Measurements from ENCODE around the gene PMEPA1.

Gene PMEPA1

GRCh38 chr20:57628047-57628961 is 81.5 kb downstream of the PMEPA1 start:
- TF ChIP-seq SIN3A (IDR thresholded peaks at IDR 0.05; ENCODE audit: borderline replicate concordance, insufficient read depth, low read length) (no peak), TAF1 (IDR thresholded peaks at IDR 0.05; ENCODE audit: borderline replicate concordance, insufficient read depth, low read length) (no peak), POLR2AphosphoS5 (IDR thresholded peaks at IDR 0.05; ENCODE audit: low read depth, low read length) (no peak), REST (IDR thresholded peaks at IDR 0.05; ENCODE audit: insufficient read depth in 1 of 2, low read depth in 2 of 2, low read length in 2 of 2) (no peak), FOXP2 (optimal IDR thresholded peaks at IDR 0.05; ENCODE audit: borderline replicate concordance, extremely low read depth, extremely low read length, insufficient read depth) (no peak)

GRCh38 chr20:57627339-57627738 is 82.5 kb downstream of the PMEPA1 start:
- no peak for TF ChIP-seq SIN3A (IDR thresholded peaks at IDR 0.05; ENCODE audit: borderline replicate concordance, insufficient read depth, low read length)
- no peak for TF ChIP-seq TAF1 (IDR thresholded peaks at IDR 0.05; ENCODE audit: borderline replicate concordance, insufficient read depth, low read length)
- no peak for TF ChIP-seq REST (IDR thresholded peaks at IDR 0.05; ENCODE audit: insufficient read depth in 1 of 2, low read depth in 2 of 2, low read length in 2 of 2)
- TF ChIP-seq FOXP2 (optimal IDR thresholded peaks at IDR 0.05; ENCODE audit: borderline replicate concordance, extremely low read depth, extremely low read length, insufficient read depth) = no peak
- no peak for TF ChIP-seq POLR2AphosphoS5 (IDR thresholded peaks at IDR 0.05; ENCODE audit: low read depth, low read length)

GRCh38 chr20:57625978-57626377 is 83.8 kb downstream of the PMEPA1 start:
- TF ChIP-seq FOXP2 (optimal IDR thresholded peaks at IDR 0.05; ENCODE audit: borderline replicate concordance, extremely low read depth, extremely low read length, insufficient read depth) = no peak
- TF ChIP-seq REST (IDR thresholded peaks at IDR 0.05; ENCODE audit: insufficient read depth in 1 of 2, low read depth in 2 of 2, low read length in 2 of 2) = no peak
- TF ChIP-seq SIN3A (IDR thresholded peaks at IDR 0.05; ENCODE audit: borderline replicate concordance, insufficient read depth, low read length) = no peak
- TF ChIP-seq POLR2AphosphoS5 (IDR thresholded peaks at IDR 0.05; ENCODE audit: low read depth, low read length) = no peak
- no peak for TF ChIP-seq TAF1 (IDR thresholded peaks at IDR 0.05; ENCODE audit: borderline replicate concordance, insufficient read depth, low read length)

GRCh38 chr20:57625181-57625958 is 84.4 kb downstream of the PMEPA1 start:
- TF ChIP-seq POLR2AphosphoS5 (IDR thresholded peaks at IDR 0.05; ENCODE audit: low read depth, low read length) (no peak), FOXP2 (optimal IDR thresholded peaks at IDR 0.05; ENCODE audit: borderline replicate concordance, extremely low read depth, extremely low read length, insufficient read depth) (no peak), REST (IDR thresholded peaks at IDR 0.05; ENCODE audit: insufficient read depth in 1 of 2, low read depth in 2 of 2, low read length in 2 of 2) (no peak), SIN3A (IDR thresholded peaks at IDR 0.05; ENCODE audit: borderline replicate concordance, insufficient read depth, low read length) (no peak), TAF1 (IDR thresholded peaks at IDR 0.05; ENCODE audit: borderline replicate concordance, insufficient read depth, low read length) (no peak)

Measured in PFSK-1 (cell line).